Lung (tissue), 12 donors: Measurements from ENCODE around the gene EIF3K. TPM values are rescaled to one million over a fixed set of nuclear protein-coding genes. Genes with fewer than 3 reads are reported as not detected.
A peak's percentile ranks its signal among the peaks of the same experiment; 100 is the strongest.

Experiments used
- ATAC-seq: fragments of 200-7000 bp; cut with Tn5 transposase; one replicate; pipeline ENCODE4 v1.9.1; 2020; ENCODE audit warnings: moderate number of reproducible peaks; ENCODE audit not compliant: insufficient read depth, low FRiP score
- DNase-seq, 3 donors: peaks; one replicate each; pipeline ENCODE4 v3.0.0-alpha.2; 2013 to 2017
- H3K27ac ChIP-seq, 2 donors: one replicate each; pipeline ENCODE4 v1.5.1; 2013; ENCODE audit warnings: mild to moderate bottlenecking in 2 of 2, moderate library complexity in 2 of 2, control low read depth in 1 of 2, inconsistent platforms in 1 of 2, low read depth in 1 of 2, low read length in 1 of 2
- H3K27me3 ChIP-seq, 3 donors: one replicate each; pipeline ENCODE4 v1.5.1; 2013; ENCODE audit warnings: low read length in 2 of 3; ENCODE audit not compliant: control insufficient read depth in 3 of 3, insufficient read depth in 3 of 3
- H3K36me3 ChIP-seq, 4 donors: one replicate each; pipeline ENCODE4 v1.5.1; 2013; ENCODE audit warnings: low read length in 4 of 4, mild to moderate bottlenecking in 1 of 4, moderate library complexity in 1 of 4; ENCODE audit not compliant: control insufficient read depth in 4 of 4, insufficient read depth in 4 of 4
- H3K4me1 ChIP-seq, 5 donors: one replicate each; pipeline ENCODE4 v1.5.1; 2013; ENCODE audit warnings: low read length in 5 of 5, mild to moderate bottlenecking in 2 of 5, moderate library complexity in 1 of 5; ENCODE audit not compliant: control insufficient read depth in 5 of 5, insufficient read depth in 5 of 5
- H3K4me3 ChIP-seq: one replicate; pipeline ENCODE4 v1.5.1; 2013; ENCODE audit warnings: mild to moderate bottlenecking, control low read depth, moderate library complexity
- H3K9ac ChIP-seq, 2 donors: one replicate each; pipeline ENCODE4 v1.5.1; 2013; ENCODE audit warnings: low read length in 2 of 2, control low read depth in 1 of 2; ENCODE audit not compliant: insufficient read depth in 1 of 2
- H3K9me3 ChIP-seq, 4 donors: one replicate each; pipeline ENCODE4 v1.5.1; 2013; ENCODE audit warnings: low read length in 3 of 4, mild to moderate bottlenecking in 1 of 4, moderate library complexity in 1 of 4; ENCODE audit not compliant: control insufficient read depth in 4 of 4, insufficient read depth in 3 of 4
- WGBS, 2 donors: extraction: QIAGEN DNeasy Blood & Tissue Kit; methylation state at CpG; one replicate each; pipeline ENCODE4 v1.1.7; 2013; 5-methylcytosine and 5-hydroxymethylcytosine counted together
- polyA plus RNA-seq, 2 donors: library from polyadenylated mRNA; stranded (reverse); fragments of 200-250 nt; gene quantifications; one replicate each; pipeline ENCODE4 v1.2.1, GENCODE V29; 2013
- total RNA-seq, 2 donors: library from RNA; depleted of rRNA in 1 of 2; stranded (reverse); fragments of >200 nt in 1 of 2; gene quantifications; one replicate each; pipeline ENCODE4 v1.2.1, GENCODE V29; 2014 to 2021
- TF ChIP-seq, protein P1 (sequence below): IDR thresholded peaks from 2 replicates; pipeline ENCODE4 v1.5.1; 2012; ENCODE audit warnings: mild to moderate bottlenecking; ENCODE audit errors: control extremely low read depth, extremely low read depth
- donor health status: control.
- donor health status: control.
- donor health status: Bipolar disorder and iron deficiency.
- donor health status: healthy.
- donor health status: DM: yes; HTN: yes; CAD: no.

The EIF3K gene
- total and polyA plus RNA-seq, 4 donors: 142 to 344 (median 255) TPM

GRCh38 chr19:38679839-38680238, 60.9 kb downstream of the EIF3K start:
- H3K9ac ChIP-seq: no peak overlapping the region
- ATAC-seq (no peak), DNase-seq (no peak)
- TF ChIP-seq, protein P1, sequence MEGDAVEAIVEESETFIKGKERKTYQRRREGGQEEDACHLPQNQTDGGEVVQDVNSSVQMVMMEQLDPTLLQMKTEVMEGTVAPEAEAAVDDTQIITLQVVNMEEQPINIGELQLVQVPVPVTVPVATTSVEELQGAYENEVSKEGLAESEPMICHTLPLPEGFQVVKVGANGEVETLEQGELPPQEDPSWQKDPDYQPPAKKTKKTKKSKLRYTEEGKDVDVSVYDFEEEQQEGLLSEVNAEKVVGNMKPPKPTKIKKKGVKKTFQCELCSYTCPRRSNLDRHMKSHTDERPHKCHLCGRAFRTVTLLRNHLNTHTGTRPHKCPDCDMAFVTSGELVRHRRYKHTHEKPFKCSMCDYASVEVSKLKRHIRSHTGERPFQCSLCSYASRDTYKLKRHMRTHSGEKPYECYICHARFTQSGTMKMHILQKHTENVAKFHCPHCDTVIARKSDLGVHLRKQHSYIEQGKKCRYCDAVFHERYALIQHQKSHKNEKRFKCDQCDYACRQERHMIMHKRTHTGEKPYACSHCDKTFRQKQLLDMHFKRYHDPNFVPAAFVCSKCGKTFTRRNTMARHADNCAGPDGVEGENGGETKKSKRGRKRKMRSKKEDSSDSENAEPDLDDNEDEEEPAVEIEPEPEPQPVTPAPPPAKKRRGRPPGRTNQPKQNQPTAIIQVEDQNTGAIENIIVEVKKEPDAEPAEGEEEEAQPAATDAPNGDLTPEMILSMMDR: no peak
- 69 to 71% methylated on average over 4 of the region's 4 CpGs for WGBS, 2 donors
- peaks cover 0 to 19% (median 3%) of the 10 kb centered on the region in 4 donors for H3K36me3 ChIP-seq
- H3K27me3 ChIP-seq: no peaks in the 10 kb centered on the region
- peaks cover 9 to 69% (median 25%) of the 10 kb centered on the region in 5 donors for H3K4me1 ChIP-seq
- no peaks in the 10 kb centered on the region for H3K9me3 ChIP-seq
- peak overlapping the region; percentile 47 to 69 for H3K27ac ChIP-seq
- no peak overlapping the region for H3K4me3 ChIP-seq

GRCh38 chr19:38682195-38682867, 63.3 kb downstream of the EIF3K start:
- no peak for ATAC-seq
- Histone ChIP-seq H3K27ac (peak overlapping the region; percentile 95 to 98), H3K9ac (no peak overlapping the region), H3K27me3 (no peaks in the 10 kb centered on the region), H3K9me3 (no peaks in the 10 kb centered on the region), H3K36me3 (peaks cover 0 to 16% (median 2%) of the 10 kb centered on the region in 4 donors), H3K4me3 (no peak overlapping the region), H3K4me1 (peaks cover 5 to 63% (median 22%) of the 10 kb centered on the region in 5 donors)
- DNase-seq: no peak
- 72 to 87% methylated on average over 11 of the region's 11 CpGs for WGBS, 2 donors
- TF ChIP-seq, protein P1: no peak

GRCh38 chr19:38682872-38683392, 63.9 kb downstream of the EIF3K start:
- DNase-seq: no peak
- WGBS, 2 donors: 79 to 89% methylated on average over 7 of the region's 7 CpGs
- H3K9ac ChIP-seq: no peak overlapping the region
- peaks cover 5 to 60% (median 22%) of the 10 kb centered on the region in 5 donors for H3K4me1 ChIP-seq
- peak overlapping the region; percentile 95 to 98 for H3K27ac ChIP-seq
- TF ChIP-seq, protein P1: no peak
- H3K27me3 ChIP-seq: no peaks in the 10 kb centered on the region
- H3K9me3 ChIP-seq: no peaks in the 10 kb centered on the region
- ATAC-seq: no peak
- no peak overlapping the region for H3K4me3 ChIP-seq
- H3K36me3 ChIP-seq: peaks cover 0 to 14% (median 2%) of the 10 kb centered on the region in 4 donors
